Raji (cell line): ENCODE measurements around the gene RAPGEF5.

Source experiments
- POLR2A ChIP-seq: IDR thresholded peaks from 2 replicates; pipeline ENCODE4 v1.6.1; 2011; ENCODE audit warnings: low read depth, low read length, control low read depth; ENCODE audit not compliant: insufficient read depth

Gene RAPGEF5

GRCh38 chr7:22140578-22140977 lies 216.4 kb downstream of the RAPGEF5 start:
- TF ChIP-seq POLR2A = no peak

DNA sequence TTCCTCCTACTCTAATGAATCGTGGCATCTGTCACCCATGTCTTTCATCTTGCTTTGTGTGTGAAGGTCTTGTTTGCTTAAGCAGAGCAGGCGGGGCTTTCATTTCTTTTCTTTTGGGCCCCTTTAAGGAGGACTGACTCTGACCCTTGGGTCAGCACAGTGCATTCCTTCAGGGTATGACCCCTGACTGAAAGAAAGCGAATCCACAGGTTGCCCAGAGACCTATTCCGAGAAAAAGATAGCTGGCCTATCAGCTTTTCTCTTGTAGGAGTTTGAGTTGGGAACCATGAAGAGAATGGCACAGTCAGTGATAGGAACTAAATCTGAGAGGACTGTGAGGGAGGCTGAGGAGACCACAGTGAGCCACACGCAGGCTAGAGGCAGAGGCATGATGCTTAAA lies 218.1 kb downstream of the RAPGEF5 start:
- TF ChIP-seq POLR2A = no peak

- TF ChIP-seq POLR2A = no peak
Measured at GRCh38 chr7:22138106-22138505, 218.8 kb downstream of the RAPGEF5 start.

DNA sequence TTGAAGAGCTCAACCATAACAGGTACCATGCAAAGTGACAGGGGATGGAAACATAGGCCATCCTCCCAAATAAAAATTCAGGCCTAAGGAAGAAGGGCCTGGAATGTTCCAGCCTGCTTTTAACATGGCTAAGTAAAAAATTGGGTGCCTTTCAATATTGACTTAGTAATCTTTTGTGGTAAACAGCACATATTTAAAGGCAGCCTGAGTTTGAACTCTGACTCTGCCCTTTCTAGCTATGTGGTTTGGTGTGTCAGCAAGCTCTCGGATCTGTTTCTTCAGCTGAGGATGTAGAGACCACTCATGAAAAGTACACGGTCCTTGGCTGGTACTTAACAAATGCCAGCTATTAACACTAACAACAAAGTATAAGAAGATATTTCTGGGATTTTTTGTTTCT lies 219.5 kb downstream of the RAPGEF5 start:
- TF ChIP-seq POLR2A = no peak

GRCh38 chr7:22137026-22137425 lies 219.9 kb downstream of the RAPGEF5 start:
- no peak for TF ChIP-seq POLR2A

GRCh38 chr7:22129819-22130580 lies 227.0 kb downstream of the RAPGEF5 start:
- no peak for TF ChIP-seq POLR2A

- TF ChIP-seq POLR2A = no peak
Measured at GRCh38 chr7:22129166-22129565, 227.8 kb downstream of the RAPGEF5 start.

DNA sequence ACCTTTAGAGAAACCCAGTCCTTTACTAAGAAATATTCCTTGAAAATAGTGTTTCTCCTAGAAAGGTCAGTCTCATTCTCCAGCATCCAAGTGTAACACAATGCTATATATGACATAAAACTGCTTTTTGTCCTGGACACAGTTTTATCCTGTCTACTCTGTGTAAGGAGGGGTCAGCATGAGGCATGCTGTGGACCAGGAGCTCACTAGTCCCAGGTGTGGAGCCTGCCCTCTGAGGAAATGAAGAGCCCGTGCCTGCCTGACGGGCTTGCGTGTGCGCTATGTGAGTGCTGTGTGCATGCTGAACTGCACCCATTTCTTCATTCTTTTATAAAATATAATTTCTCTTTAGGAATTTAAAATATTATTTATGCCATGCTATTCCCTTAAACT lies 228.4 kb downstream of the RAPGEF5 start:
- no peak for TF ChIP-seq POLR2A

DNA sequence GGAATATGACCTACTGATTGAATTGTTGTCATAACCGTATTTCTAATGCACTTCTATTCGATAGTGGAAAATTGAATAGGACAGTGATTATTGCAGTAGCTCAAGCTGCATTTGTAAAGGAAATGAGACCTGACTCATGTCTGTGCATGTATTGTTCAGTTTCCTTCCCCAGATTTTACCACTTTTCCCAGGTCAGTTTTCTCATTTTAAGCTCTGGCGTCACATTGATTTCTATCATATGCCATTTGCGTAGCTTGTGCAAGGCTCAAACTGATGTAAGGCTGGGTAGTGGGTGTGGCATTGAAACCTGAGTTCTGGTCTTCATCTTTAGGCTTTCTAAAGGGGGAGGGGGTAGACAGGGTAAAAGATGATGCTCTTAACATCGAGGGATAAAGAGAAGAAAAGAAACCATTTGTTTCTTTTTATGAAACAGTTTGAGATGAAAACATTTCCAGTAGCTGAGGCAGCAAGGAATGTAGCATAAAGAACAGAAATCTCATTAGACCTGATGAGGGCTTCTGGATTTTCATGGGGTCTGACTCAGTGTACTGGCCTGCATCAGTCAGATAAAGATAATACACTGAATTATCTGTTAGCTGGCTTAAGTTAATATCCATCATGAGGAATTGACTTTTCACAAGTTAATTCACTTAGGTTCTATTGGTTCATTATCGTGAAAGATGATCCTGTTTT lies 229.0 kb downstream of the RAPGEF5 start:
- TF ChIP-seq POLR2A = no peak

- no peak for TF ChIP-seq POLR2A
Measured at GRCh38 chr7:22125436-22125835, 231.5 kb downstream of the RAPGEF5 start.

DNA sequence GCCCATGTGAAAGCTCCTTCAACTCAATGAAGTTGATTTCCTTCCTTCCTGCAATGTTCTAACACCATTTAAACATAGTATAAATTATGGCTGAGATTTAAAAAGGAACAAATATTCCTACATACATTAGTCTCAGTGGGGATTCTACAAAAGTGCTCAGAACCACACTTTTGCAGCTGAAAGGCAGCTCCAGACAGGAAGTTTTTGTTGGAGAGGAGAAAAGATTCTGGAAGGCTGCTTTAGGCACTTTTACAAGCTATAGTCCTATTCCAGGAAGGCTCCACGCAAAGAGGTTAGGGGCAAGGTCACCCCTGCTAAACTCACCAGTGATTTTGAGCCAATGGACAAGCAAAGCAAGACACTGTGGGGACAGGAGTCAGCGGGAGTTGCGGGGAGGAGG lies 232.0 kb downstream of the RAPGEF5 start:
- TF ChIP-seq POLR2A = no peak

DNA sequence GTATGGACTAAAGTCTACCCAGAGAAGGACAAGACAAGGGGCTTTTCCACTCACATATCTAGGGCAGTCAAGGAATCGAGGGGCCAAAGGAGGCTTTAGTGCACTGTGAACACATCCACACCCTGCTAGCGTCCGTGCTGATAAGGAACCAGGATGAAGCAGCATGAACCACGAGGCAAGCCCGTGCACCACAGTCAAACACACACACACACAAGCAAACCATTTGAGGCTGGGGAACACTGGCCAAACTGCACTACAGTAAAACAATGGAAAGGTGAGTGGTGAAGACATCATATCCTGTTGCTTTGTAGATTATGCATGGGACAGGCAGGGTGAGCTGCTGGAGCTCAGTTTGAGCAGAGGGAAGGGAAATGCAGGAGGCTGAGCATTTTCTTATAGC lies 233.8 kb downstream of the RAPGEF5 start:
- TF ChIP-seq POLR2A = no peak

DNA sequence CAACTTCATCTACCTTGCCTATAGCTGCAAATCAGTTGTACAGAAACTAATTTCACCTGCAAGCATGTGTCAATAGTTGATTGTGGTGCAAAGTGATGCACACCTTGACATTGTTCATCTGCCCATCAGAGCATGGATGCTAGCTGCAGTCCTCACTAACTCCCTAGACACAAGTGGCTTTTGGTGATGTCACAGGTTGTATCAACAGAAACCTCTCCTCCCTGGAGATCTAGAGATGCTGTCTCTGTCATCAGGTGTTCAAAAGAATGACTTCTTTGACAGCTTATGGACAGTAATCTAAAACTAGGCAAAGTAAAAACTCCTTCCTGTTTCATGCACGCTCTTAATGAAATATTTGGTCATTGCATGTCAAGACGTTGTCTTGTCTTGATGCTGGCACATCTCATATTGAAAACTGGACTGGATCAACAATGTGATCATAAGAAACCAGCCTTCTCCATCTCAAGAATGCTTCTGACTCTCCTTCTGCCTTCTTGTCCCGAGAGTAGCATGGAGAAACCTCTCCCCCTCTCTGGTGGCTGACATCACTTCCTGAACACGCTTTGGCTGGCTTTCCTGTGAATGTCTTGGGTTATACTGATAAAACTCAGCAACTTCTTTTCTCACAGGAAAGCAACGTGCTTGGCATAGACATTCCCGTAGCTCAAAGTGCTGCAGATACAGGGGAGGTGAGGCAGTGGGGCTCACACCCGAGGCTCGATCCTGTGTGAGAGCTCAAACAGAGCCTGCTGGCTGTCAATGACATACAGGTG lies 235.1 kb downstream of the RAPGEF5 start:
- no peak for TF ChIP-seq POLR2A

DNA sequence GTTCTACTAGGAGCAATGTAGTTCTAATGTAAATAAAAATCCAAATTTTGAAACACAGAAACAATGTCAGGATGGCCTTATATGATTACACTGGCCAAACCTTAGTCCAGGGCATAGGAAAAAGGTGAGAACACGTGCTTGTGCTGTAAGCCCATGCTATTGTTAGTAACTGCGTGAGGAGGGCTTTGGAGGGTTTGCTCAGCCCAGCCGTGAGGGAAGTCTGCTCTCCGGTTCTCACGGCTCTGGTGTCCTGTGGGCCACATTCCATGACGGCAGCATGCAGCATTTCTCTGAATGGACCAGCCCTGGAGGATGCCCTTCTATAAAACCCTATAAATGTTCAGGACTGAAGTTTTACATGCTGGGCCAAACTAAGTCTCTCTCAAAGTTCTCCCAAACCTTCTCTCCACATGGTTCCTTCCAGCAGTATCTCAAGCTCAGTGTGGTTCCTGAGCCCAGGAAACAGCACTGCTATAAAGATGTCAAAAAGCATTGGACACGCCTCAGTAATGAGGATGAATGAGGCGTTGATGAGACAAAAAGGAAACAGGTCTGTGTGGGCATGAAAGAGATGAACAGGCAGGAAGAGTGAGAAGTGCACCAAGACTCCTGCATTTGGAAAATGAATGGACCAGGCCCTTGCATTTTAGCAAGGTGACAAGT lies 236.4 kb downstream of the RAPGEF5 start:
- no peak for TF ChIP-seq POLR2A

DNA sequence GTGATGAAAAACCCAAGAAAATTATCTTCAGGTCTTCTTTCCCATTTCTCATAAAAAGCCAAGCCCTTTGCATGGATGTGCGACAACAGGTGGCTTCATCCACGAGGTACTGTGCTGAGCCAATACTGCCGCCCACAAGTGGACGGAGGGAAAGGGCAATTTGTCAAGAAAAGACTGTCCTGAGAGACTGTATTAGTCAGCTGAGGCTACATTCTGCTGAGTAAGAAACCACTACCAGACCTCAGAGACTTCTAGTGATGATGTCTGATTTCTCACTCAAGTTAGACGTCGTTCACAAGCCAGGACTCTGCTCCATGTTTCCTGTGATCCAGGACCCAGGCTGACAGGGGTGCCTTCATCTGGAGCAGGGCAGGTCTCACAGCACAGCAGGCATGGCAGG lies 239.7 kb downstream of the RAPGEF5 start:
- TF ChIP-seq POLR2A = no peak

- TF ChIP-seq POLR2A = no peak
Measured at GRCh38 chr7:22116451-22117030, 240.4 kb downstream of the RAPGEF5 start.

DNA sequence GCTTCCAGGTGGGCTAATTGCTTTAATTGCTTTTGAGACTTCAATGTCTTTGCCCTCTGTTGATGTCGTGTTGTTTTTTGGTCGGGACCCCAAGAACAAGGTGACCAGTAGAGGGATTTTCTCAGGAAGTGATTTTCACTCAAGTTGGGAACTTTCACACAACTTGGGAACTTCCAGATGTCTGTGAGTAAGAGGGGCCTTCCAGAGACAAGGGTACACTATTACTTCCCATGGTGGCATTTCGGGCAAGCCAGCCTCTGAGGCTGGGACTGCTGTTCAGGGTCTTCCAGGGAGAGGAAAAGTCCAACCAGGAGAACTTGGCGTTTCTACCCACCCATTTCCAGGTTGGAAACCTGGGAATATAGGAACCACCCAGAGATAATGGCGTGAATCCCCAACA lies 241.3 kb downstream of the RAPGEF5 start:
- TF ChIP-seq POLR2A = no peak
